SKM-1 (cell line): ENCODE data around the gene ANAPC2.

ENCODE experiments used
- DNase-seq: peaks from one replicate; lab custom pipeline; 2025; ENCODE audit not compliant: unreplicated experiment; lab: John Stamatoyannopoulos, UW

ANAPC2 gene

DNA sequence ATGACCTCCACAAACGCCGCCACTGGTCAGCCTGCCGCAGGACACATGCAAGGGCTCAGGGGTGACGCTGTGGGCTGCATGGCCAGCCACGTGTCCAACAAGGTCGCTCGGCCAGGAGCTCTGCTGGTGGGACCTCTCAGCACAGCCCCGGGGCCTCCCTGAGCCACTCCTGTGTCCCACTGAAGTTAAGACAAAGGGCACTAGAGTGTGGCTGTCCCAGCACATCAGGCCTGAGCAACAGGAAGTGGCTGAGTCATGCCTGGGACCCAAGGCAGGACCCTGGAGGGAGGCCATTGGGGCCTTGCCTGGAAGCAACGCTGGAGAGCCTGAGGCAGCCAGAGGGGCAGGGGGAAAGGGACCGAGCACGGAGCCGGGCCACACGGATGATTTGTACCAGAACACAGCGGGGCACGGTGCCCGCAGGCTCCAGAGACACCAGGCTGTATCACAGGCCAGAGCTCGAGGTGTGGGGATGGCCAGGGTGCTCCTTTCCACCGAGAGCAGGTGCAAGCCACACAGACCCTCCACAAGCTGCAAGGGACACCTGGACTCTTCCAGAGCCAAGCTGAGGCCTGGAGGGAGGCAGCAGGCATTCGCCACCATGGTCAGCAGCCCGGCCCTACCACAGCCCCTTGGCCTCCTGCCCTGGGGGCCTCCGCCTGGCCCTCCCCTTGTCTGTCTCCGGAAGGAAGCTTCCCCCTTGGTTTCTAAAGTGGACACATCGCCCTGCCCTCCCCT, 10.0 kb downstream of the ANAPC2 start:
- no peak for DNase-seq

DNA sequence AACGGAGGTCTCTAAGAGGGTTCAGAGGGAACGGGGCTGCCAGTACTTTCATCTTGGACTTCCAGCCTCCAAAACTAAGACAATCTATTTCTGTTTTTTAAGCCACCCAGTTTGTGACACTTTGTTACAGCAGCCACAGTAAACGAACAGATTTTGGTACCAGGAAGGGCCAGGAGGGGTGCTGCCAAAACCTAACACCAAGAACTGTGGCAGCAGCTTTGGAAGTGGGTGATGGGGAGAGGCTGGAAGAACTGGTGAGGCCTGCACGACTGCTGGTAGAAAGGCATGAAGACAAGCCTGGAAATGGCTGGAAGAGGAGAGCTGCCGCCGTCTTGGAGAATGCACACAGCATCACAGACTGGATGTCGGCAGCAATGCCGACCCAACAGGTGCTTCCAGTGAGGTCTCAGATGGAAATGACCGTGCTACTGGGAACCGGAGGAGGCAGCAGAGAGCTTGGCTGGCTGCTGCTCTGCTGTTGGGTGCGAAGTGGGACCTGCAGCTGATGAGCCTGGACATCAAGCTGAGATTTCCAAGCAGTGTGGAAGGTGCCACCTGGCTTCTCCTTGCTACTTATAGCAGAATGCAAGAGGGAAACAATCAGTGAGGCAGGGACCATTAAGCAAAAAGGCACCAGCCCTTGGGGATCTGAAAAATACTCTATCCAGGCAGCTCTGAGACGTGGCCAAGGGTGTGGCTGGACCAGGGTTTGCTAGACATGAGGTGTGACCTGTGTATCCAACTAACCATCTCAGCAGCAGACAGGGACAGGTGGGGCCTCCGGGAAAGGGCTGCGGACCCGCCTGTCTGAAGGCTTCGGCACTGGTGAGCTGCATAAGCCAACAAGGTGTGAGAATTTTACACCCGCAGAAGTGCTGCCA, 11.8 kb downstream of the ANAPC2 start:
- DNase-seq, result no peak

DNA sequence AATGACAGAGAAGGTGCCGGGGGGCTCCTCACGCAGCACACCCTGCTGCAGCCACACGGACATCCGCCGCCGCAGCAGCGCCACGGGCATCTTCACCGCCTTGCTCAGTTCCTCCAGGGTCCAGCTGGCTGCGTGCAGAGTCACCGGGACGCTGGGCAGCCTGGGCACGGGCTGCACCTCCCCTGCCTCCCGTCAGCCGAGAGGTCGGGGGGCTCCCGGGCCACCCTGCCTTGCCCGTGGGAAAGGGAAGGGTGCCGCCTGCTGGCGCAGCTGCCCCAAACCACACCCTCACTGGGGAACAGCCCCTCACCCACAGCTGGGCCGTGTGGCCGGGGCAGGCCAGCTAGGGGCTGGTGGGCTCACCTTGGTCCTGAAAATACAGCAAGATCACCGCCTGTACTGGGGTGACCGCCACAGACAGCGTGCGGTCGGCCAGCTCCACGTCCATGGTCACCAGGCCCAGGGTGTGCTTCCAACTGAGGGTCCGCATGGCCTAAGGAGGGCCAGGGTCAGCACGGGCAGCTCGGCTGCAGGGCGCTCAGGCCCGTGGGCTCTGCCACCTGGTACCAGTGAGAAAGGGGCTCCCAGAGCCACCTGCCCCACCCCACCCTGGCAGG, 12.9 kb downstream of the ANAPC2 start:
- no peak for DNase-seq

DNA sequence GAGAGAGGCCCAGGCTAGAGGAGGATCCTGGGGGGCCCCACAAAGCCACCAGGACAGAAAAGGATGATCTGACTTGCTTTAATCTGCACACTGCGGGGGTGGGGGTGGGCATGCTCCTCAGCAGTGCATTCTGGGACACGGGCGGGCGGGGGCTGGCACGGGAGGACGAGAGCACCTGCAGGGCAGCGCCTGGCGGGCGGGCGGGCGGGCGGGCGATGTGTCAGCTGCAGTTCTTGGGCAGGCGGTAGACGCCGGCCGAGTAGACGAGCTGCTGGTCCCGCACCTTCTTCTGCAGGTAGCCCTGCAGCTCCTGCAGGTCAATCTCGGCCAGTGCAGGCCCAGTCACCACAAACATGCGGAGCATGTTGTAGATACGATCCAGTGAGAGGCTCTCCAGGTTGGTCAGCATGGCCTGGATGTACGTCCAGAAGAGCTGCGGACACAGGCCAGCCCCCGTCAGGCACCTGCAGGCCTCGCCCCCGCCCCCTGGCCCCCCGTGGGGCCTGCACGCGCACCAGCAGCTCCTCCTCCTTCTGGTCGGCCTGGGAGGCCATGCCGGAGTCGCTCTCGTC, 13.6 kb downstream of the ANAPC2 start:
- no peak for DNase-seq

DNA sequence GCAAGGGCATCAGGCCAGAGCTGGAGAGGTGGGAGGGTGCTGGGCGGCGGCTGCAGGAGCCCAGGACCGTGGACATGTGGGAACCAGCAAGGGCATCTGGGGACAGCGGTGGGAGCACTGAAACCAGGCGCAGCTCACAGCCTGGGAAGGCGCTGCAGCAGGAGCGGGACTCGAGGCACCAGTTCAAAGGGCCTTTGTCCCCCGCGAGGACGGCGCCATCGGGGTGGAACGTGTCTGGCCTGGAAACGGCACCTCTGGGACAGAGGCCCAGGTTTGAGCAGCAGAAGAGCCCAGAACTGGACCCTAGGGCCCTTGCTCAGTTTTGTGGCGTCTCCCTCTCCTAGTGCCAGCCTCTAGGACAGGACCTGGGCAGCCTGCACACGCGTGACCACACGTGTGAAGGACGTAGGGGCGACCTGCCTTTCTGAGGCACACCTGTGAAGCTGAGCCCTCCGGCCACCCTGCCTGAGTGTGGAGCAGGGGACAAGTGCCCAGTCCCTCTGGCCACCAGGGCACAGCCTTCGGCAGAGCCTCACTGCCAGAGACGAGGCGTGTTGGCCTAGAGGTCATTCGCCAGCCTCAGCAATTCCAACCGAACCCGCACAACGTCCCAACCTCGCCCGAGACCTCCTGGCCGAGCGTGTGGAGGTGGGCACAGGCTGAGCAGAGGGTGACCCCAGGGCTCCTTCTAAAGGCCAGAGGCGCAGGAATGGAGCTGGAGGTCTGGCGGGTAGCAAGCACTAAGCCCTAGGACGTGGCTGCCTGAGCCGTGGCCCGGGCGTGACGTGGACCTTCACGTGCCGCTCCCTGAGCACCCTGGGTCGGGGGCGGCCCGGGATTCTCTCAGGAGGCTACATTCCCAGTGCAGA, 14.3 kb downstream of the ANAPC2 start:
- no peak for DNase-seq

DNA sequence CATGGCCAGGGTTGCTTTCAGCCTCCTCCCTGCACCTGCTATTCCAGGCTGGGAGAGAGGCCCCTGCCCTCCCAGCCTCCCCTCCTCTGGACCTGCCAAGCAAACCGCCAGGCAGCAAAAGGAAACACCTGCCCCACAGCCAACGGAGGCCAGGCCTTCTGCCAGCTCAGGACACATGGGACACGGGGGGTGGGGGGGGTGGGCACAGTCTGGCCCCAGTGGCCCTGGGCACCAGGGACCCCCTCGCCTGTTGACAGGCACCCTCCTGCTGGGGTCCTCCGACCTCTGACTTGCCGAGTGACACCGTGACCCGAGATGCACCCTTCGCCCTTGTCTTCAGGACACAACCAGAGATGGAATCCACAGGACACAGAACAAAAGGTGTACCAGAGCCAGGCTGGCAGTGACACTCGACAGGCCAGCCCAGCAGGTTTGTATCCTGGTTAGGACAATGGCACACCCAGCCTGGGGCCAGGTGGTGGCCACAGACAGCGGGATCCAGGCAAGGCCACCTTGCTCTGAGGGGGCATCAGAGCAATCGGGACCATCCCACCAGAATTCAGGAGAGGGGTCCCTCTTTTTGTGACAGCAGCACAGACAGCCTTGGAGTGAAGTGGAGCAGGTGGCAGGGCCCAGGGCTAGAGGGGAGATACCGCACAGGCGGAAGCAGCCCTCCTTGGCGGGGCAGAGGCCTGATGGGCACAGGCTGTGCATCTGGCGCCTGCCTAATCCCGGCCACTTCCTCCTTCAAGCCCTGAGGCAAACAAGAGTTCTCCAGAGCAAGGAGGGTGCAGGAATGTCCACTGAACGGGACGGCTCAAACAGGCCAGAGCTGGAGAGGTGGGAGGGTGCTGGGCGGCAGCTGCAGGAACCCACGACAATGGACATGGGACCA, 15.2 kb downstream of the ANAPC2 start:
- DNase-seq, result no peak

DNA sequence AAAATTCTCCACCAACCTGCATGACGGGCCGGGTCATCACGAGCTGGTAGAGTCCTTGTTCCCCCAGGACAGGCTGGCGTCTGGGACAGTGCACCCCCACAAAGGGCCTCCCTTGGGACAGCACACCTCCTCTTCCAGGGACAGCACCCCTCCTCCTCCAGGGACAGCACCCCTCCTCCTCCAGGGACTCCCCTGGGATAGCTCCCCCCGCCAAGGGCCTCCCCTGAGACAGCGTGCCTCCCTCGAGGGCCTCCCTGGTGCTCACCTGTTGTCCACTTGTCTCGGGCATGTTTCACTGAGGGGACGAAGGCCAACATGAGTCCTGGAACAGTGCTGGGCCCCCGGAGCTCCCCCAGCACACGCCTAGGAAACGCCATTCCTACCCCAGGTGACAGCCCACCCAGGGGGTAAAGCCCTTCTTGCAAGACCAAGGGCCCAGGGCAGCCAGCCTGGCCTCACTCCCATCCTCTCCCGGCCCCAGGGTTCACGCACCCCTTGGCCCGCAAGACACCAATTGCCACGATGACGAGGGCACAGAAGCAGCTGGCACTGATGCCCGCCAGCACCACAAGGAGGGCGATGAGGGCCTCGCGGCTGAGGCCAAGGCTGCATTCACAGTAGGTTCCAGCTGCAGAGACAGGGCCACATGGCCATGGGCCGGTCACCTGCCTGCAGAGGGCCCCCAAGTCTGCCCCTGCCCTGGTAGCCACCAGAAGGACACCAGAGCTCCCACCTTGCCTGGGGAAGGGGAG, 17.0 kb downstream of the ANAPC2 start:
- DNase-seq, result no peak

DNA sequence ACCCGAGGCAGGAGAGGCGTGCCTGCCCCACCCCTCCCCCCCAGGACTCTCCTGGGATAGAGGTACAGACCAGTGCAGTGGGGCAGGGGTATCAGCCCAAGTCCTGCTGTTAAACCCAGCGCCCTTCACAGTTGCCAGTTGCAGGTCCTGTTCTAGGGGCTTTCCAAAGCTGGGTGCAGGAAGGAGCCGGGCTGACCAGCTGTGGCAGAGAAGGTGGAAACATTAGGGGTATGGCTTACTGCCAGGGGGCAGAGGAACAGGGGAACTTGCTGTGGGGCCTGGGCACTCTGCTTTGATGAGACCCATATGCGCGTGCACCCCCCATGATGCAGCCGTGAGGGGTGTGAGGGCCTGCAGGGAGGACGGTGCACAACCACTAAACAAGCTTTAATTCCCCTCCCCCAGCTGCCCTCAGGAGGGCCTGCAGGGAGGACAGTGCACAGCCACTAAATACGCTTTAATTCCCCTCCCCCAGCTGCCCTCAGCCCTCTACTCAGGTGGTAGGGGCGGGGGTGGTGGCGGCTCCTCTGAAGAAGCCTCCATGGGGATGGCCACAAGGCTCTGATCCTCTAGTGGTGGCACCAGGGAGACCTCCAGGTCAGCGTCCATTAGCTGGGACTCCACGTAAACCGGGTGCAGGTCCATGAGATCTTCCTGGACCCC, 17.7 kb downstream of the ANAPC2 start:
- DNase-seq, result no peak

DNA sequence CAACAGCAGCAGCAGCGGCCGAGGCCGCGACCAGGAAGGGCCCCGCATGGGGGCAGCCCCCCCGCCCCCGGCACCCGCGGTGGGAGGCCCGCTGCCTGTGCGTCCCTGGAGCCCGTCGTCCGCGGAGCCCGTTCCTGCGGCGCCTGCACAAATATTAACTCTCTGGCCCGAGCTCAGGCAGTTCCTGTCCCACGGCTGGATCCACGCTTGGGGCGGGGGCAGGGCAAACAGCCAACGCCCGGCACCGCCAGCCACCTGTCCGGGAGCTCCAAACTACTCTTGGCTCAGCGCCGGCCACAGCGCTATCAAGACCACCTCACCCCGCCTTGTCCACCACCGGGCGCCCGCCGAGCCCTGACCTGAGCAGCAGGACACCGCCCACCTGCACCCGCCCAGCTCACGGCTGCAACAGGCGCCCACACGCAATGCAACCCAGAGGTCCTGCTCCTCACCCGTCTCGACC, 18.4 kb downstream of the ANAPC2 start, which contains the start of gene LRRC26:
TSS of gene LRRC26 (minus strand) at position 156 of the 463 bp plus-strand sequence. CDS start at position 48, 108 bp downstream.
- no peak for DNase-seq

DNA sequence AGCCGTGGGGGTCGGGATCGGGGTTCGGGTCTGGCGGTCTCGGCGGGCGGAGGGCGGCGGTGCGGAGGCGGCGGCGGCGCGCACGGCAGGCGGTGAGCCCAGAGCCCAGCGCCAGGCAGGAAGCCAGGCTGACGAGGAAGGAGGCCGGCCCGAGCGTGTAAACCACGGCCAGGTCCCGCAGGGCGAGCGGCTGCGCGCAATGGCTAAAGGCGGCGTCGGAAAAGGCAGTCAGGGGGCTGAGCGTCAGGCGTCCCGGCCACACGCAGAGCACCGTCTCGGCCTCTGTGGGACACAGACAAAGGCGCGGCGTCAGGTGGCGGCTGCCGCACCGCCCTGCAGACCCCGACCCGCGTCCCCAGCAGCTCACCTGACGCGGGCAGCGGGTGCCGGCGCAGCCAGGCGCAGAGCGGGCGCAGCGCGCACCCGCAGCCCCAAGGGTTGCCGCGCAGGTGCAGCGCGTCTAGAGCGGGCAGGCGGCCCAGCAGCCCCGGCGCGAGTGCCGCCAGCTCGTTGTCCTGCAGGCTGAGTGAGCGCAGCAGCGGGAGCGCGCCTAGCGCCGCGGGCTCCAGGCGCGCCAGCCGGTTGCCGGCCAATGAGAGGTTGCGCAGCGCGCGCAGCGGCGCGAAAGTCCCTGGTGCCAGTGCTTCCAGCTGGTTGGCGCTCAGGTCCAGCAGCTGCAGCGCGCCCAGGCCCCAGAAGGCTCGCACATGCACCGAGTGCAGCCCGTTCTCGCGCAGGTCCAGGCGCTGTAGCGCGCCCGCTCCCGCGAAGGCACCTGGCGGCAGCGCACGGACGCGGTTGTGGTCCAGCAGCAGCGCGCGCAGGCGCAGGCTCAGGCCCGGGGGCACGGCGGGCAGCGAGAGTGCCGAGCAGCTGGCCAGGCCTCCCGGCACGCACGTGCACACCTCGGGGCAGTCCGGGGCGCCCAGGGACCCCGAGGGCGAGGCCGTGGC, 19.2 kb downstream of the ANAPC2 start:
- no peak for DNase-seq

DNA sequence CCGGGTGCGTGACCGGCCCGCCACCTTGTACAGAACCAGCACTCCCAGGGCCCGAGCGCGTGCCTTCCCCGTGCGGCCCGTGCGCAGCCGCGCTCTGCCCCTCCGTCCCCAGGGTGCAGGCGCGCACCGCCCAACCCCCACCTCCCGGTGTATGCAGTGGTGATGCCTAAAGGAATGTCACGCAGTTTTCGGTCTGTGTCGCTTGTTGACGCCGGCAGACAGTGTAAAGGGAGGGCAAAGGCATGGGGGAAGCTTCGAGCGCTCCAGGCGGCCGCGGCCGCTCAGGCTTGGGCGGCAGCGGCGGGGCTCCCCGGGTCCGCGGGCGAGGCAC, 19.8 kb downstream of the ANAPC2 start:
- DNase-seq, result no peak

DNA sequence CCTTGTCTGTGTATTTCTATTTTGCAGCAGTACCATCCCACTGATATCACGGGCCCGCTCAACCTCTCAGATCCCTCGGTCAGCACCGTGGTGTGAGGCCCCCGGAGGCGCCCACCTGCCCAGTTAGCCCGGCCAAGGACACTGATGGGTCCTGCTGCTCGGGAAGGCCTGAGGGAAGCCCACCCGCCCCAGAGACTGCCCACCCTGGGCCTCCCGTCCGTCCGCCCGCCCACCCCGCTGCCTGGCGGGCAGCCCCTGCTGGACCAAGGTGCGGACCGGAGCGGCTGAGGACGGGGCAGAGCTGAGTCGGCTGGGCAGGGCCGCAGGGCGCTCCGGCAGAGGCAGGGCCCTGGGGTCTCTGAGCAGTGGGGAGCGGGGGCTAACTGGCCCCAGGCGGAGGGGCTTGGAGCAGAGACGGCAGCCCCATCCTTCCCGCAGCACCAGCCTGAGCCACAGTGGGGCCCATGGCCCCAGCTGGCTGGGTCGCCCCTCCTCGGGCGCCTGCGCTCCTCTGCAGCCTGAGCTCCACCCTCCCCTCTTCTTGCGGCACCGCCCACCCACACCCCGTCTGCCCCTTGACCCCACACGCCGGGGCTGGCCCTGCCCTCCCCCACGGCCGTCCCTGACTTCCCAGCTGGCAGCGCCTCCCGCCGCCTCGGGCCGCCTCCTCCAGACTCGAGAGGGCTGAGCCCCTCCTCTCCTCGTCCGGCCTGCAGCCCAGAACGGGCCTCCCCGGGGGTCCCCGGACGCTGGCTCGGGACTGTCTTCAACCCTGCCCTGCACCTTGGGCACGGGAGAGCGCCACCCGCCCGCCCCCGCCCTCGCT, 20.4 kb downstream of the ANAPC2 start:
- no peak for DNase-seq

DNA sequence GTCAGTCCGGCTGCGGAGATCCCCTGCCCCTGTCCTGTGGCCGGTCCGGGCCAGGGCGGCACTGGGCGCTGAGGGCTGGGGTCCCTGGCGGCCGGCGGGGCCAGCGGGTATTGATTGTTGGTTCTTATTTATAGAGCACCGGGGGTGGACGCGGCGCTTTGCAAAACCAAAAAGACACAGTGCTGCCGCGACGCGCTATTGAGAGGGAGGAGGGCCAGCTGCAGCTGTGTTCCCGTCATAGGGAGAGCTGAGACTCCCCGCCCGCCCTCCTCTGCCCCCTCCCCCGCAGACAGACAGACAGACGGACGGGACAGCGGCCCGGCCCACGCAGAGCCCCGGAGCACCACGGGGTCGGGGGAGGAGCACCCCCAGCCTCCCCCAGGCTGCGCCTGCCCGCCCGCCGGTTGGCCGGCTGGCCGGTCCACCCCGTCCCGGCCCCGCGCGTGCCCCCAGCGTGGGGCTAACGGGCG, 21.0 kb downstream of the ANAPC2 start:
- no peak for DNase-seq

DNA sequence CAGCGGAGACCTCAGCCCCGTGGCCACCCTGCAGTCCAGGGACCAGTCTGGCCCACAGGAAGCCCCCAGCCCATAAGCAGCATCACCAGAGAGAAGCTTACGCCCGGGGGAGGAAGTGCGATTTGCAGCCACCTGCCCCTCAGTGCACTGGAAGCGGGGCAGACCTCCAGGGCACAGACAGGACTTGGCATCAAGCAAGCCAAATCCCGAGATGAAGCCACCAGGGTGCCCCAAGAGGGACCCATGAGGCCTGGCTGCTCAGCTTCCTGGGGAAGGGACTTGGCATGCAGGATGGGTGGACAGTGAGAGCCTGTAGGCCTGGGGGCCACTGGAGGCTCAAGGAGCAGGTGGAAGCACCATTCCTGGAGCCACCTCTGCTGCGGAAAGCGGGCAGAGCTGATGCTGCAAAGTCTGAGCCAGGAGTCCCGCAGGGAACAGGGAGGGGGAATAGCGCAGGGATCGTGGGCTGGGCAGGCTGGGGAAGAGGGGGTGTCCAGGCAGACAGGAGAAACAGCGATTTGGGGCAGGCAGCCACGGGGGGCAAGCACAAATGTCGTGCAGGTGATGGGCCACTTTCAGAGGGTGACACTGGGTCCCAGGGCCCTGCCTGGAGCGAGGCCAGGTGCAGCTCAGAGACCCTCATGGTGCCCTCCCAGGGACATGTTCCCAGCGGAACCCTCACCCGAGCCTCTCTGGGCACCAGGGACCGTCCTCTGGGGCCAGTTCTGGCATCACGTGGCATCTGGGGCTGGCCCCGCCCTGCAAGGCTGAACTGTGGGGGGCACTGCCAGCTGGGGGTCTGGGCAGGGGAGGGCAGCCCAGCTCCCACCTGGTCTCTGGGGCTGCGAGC, 21.8 kb downstream of the ANAPC2 start:
- DNase-seq, result no peak

DNA sequence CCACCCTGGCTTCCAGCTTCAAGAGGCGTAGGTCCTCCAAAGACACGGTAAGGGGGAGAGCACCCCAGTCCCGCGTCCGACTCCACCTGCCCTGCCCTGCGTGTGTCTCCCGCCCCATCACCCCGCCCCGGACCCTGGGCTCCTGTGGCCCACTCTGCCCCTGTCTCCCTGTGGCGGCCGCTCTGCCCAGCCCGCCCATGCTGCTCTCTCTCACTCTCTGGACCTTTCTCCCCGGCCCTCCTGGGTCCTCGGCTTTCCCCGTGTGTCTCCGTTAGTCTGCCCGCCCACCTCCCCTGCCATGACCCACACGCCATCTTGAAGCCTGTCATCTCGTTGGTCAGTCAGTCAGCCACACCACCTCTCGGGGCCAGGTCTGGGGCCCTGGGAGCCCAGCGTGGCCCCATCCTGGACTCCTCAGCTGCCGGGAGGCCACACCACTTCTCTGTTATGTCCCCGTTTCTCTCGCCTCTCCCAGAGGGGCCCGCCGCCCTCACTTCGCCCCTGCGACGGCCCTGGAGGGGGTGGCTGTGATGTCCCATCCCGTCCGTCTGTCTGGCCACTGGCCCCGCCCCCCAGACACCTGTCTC, 23.0 kb downstream of the ANAPC2 start:
- no peak for DNase-seq
